NCI-H2107 treated with DMSO at 0.1 percent for 48 hours (cell line): ENCODE results near the gene SMIM32.

Source experiments
- DNase-seq: peaks from one replicate; lab custom pipeline; 2025; ENCODE audit not compliant: unreplicated experiment; lab: John Stamatoyannopoulos, UW

SMIM32 gene

DNA sequence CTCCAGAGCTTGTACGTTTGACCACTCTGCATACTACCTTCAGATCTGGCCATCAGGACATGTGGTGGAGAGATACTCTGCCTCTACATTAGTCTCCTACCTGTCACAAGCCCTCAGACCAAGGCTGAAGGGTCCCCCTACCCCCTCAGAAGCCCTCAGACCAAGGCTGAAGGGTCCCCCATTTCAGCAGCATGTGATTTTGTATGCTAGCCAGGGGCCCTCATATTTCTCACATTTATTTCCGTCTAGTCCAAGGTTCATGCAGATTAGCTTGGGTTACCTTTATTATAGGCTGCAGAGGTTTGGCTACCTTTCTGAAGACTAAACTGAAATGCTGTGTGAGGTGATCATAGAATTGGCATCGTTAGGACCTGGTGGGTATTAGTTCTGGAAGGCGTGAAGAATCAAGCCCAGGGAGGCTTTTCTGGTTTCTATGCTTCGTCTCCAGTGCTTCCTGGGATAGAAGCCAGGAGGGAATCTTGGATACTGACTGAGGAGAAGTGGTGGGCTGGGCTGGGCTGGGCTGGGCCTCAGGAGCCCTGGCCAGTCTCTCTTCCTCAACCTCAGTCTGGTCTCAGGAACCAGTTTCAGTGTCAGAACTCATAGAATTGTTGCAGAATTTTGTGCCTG, 2.8 kb downstream of the SMIM32 start:
- no peak for DNase-seq

GRCh38 chr5:136188859-136189258, 4.1 kb downstream of the SMIM32 start:
- DNase-seq = no peak

DNA sequence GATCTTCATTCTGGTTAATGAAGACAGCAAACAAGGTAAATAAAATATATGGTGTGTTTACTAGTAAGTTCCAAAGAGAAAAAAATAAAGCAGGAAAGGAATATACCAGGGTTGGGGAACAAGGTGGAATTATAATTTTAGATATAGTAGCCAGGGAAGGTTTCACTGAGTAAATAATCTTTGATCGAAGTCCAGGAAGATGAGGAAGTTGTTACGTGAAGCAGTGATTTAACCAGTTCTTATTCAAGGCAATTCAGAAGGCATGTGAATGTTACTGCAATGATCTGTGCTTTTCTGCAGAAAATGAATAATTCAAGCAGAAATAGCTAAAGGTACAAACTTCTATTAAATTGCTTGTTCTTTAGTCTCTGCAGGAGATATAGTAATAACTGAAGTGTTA, 6.2 kb downstream of the SMIM32 start:
- no peak for DNase-seq

DNA sequence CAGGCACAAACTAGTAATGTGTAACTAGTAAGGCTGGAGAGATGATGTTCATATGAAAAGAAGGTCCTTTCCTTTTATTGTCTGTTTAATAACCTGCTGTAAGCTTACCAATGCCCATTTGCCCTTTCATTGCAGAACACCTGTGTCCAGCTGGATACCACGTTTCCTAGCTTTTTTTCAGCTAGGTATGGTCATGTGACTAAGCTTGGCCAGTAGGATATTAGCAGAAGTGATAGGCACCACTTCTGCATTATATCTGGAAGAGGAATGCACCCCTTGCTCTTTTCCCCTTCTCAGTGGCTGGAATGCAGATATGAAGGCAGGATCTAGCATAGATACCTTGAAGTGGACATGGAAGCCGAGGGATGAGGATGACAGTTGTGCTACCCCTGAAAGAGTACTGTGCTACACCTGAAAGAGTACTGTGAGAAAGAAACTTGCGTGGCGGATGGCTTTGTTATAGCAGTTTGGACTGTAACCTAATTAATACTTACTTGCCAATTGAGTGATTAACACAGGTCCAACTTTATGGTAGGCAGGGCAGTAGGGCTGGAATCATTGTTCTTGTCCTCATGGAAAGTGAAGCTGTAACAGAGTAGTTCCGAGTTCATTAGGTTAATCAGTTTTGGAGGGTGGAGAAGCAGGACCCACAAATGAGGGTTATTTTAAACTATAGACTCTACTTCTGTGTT, 6.8 kb downstream of the SMIM32 start:
- DNase-seq = no peak

DNA sequence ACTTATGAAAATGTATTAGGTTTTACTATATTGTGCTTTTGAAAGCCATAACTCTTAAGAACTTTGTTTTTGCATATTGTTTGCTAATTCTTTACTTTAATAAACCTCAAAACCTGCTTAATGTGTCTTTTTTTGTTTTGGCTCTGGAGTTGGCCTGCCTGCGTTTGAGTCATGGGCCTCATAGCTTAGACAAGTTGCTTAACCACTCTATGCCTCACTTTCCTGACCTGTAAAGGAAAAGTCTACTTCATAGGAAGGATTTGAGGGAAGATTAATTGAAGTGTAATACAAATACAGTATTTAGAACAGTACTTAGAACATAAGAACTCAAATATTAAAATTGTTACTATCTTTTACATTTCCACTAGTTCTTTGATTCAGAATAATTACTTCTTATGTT, 10.3 kb downstream of the SMIM32 start:
- DNase-seq = no peak

DNA sequence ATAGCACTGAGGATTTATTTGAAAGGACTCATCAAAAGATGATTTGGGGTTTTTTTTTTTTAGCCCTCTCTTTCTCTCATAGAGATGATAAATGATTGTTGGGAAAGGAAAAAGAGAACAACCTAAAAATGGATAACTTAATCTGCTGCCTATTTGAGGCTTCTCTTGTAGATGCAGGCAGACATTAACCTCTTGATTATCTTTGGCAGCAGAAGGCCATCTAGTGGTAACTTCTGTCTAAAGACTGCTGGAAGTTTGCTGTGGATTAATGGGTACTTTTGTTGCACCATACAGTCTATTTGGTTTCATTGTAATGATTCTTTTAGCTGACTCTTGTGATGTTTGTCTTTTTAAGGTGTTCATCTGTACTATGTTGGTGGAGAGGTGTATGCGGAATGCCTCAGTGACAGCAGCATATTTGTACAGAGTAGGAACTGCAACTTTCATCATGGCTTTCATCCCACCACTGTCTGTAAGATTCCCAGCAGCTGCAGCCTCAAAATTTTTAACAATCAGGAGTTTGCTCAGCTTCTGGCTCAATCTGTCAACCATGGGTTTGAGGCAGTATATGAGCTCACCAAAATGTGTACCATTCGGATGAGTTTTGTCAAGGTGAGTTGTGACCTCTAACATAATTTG, 18.8 kb downstream of the SMIM32 start:
- DNase-seq = no peak

DNA sequence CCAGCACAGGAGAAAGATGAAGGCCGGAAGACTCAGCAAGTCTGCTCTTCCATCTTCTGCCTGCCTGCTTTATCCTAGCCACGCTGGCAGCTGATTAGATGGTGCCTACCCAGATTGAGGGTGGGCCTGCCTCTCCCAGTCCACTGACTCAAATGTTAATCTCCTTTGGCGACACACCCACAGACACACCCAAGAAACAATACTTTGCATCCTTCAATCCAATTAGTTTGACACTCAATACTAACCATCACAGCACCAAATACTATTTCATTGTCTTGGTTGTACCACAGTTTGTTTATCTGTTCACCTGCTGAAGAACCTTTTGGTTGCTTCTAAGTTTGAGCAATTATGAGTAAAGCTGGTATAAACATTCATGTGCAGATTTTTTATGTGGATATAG, 23.7 kb downstream of the SMIM32 start:
- no peak for DNase-seq

DNA sequence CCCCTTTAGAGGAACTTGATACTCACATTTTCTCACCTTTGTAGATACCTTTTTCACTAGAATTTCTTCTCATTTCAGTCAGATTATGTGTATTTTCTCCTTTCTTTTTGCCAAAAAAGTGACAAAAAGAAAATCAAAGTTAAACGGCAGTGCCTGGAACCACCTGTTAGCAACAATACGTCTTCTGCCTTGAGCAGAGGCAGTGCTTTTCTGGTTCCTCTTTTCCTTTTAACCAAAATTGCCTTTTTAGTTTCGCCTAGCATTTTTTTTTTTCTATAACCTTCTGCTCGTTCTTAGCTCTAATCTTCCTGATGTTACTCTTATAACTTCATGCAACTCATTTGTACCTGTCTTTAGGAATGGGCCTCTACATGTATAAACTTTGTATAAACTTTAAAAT, 26.1 kb downstream of the SMIM32 start:
- no peak for DNase-seq

DNA sequence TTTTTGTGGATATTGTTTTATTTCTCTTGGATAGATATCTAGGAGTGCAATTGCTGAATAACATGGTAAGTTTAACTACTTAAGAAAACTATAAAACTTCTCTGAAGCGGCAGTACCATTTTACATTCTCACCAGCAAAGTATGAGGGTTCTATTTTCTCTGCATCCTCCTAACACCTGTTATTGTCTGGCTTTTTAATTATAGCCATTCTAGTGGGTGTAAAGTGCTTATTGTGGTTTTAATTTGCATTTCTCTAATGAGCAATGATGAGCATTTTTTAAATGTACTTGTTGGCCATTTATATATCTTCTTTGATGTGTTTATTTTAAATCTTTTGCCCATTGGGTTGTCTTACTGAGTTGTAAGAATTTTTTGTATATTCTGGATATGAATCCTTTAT, 28.7 kb downstream of the SMIM32 start:
- DNase-seq = no peak

GRCh38 chr5:136162008-136162407, 31.0 kb downstream of the SMIM32 start:
- DNase-seq = no peak

DNA sequence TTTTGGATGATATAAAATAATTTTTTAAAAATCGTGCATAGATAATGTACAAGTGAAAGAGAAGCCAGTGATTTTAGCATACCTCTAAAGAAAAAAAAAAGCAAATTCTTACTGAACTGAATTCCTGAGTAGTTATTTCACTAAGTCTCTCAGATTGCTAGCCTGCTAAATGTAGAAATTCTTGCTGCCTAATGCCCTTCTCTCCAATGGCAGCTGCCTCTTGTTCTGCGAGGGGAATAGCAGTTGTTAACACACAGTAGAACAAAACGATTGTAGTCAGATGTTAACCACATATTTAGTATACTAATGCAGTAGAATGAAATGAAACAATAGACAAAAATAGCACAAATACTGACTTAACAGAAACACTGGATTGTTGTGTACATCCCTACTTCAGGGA, 33.5 kb downstream of the SMIM32 start:
- DNase-seq = no peak

DNA sequence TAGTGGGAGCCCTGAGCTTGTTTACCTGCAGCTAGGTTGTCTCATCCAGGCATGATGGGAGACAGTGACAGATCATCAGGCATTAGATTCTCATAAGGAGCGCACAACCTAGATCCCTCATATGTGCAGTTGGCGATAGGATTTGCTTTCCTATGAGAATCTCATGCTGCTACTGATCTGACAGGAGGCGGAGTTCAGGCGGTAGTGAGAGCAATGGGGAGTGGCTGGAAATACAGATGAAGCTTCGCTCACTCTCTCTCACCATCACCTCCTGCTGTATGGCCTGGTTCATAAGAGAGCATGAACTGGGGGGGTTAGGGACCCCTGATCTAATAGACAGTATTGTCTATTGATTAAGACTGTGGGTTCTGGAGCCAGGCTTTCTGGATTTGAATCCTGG, 35.4 kb downstream of the SMIM32 start:
- DNase-seq = no peak

GRCh38 chr5:136155761-136156160, 37.2 kb downstream of the SMIM32 start:
- DNase-seq = no peak

DNA sequence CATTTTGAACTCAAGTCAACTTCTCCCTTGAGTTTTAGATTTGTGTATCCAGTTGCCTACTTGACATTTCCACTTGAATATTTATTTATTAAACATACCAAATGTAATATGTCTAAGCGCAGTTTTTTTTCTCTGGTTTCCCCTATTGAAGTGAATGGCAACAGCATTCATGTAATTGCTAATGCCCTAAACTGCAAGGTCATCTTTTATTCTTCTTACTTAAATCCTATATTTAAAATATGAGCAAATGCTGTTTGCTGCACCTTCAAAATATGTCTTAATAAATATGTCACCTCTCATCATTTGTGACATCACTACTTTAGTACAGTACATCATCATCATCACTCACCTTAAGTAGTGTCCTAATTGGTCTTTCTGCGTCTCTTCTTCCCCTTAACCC, 37.9 kb downstream of the SMIM32 start:
- no peak for DNase-seq

- DNase-seq = no peak
Measured at GRCh38 chr5:136153581-136154236, 39.3 kb downstream of the SMIM32 start.

GRCh38 chr5:136149891-136150290, 43.1 kb downstream of the SMIM32 start:
- DNase-seq = no peak

GRCh38 chr5:136147632-136148031, 45.3 kb downstream of the SMIM32 start:
- DNase-seq = no peak

DNA sequence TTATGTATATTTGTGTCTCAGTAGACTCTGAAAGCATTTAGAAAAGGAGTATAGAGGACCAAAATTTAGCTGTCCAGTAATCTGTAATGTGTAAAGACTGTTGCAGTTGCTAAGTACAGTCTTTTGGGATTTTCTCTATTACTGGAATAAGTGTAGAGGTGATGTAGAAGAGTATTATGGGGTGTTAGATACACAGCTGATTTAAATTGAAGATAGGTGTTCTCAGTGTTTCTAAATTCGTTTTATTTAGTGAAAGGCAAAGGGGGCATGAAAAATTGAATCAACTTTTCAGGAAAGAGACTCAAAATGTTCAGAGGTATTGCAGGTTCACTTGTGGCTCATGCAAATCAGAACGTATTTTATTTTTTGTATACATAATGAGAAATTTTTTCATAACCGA, 46.8 kb downstream of the SMIM32 start:
- no peak for DNase-seq

- DNase-seq = no peak
Measured at GRCh38 chr5:136145030-136145429, 47.9 kb downstream of the SMIM32 start.

- no peak for DNase-seq
Measured at GRCh38 chr5:136143763-136144162, 49.2 kb downstream of the SMIM32 start.

GRCh38 chr5:136143312-136143711, 49.6 kb downstream of the SMIM32 start:
- DNase-seq = no peak

DNA sequence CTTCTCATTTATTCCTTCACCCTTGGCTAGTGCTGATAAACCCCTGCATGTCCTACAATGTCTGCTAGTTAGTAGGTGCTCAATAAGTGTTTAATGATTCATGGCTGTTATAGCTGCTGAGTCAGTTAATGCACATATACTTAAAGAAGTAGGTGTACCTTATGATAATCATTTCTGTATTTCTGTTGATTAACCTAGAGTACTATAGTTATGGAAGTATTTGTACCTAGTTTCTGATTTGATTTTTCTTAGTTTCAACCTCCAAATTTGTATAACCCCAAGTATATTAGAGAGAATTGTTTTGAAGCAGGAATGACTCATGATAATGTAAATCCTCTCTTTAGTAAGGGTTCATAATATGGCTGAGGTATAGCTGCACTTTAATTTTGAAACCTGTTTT, 51.4 kb downstream of the SMIM32 start:
- DNase-seq = no peak
